Measurements from ENCODE around the gene ICA1. TPM values are rescaled to one million over a fixed set of nuclear protein-coding genes. Genes with fewer than 3 reads are reported as not detected.

ICA1 gene
- polyA plus RNA-seq, 1 experiment: not detected

DNA sequence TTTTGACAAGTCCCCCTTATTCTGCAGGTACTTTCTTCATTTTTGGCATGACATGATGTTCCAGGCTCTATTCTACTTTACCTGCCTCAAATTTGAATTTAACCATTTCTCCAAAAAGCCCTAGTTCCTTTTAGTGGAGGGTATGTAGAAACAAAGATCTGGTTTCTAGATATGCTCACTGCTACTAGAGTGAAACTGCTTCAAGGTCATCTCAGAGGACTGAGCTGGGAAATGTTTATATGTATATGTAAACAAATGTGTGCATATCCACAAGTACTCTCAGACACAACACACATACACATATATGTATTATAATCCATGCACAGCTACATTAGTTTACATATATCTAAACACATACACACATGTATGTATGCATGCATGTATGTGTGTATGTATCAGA lies 69.1 kb downstream of the ICA1 start:
- POLR2A ChIA-PET: no interaction called here
- no peak for DNase-seq (ENCODE audit: low read depth, low spot score)
- H3K4me3 ChIP-seq (ENCODE audit: low read depth, low read length): no peak overlapping the region
- no peaks in the 10 kb centered on the region for H3K27me3 ChIP-seq (ENCODE audit: control insufficient read depth, insufficient read depth, low read length)
- no peak overlapping the region for H3K27ac ChIP-seq (ENCODE audit: low read depth, low read length)
- no peak for TF ChIP-seq CTCF (IDR thresholded peaks at IDR 0.05; ENCODE audit: low read depth, low read length)
- CTCF ChIA-PET: interaction anchor here (1.2 kb wide), 1 partner anchor 598 kb away, joined by 3 read pairs; no protein-coding TSS in a partner anchor
- no peaks in the 10 kb centered on the region for H3K9me3 ChIP-seq (ENCODE audit: control insufficient read depth, insufficient read depth, low read length)

GRCh38 chr7:8190119-8190895 lies 71.7 kb downstream of the ICA1 start:
- Histone ChIP-seq H3K9me3 (ENCODE audit: control insufficient read depth, insufficient read depth, low read length) (no peaks in the 10 kb centered on the region), H3K27ac (ENCODE audit: low read depth, low read length) (no peak overlapping the region), H3K27me3 (ENCODE audit: control insufficient read depth, insufficient read depth, low read length) (no peaks in the 10 kb centered on the region), H3K4me3 (ENCODE audit: low read depth, low read length) (no peak overlapping the region)
- peak; percentile 64 for TF ChIP-seq CTCF (IDR thresholded peaks at IDR 0.05; ENCODE audit: low read depth, low read length)
- ChIA-PET POLR2A (no interaction called here), CTCF (interaction anchor here (0.6 to 3.1 kb wide), 21 partner anchors 10 to 1087 kb away, joined by 3 to 29 read pairs (median 4); partner anchors contain the start of gene UMAD1)
- DNase-seq (ENCODE audit: low read depth, low spot score): peak; percentile 6

DNA sequence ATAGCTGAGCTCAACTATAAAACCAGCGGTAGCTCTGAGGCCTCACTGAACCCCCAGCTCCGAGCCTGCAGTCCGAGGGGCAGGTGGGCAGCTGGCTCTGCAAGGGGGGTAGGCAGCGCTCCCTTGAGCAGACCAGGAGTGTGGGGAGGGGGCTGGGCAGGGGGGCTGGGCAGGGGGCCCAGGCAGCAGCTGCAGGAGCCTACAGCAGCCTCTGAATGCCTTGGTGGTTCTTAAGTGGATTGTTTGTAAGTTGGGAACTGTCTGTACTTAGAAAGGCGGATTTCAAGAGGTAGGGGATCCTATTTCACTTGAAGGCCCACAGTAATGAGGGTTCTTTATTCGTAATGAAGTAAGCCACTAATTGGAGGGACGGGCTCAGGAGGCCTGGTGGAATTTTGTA lies 72.3 kb downstream of the ICA1 start:
- CTCF ChIA-PET: interaction anchor here (0.6 to 3.1 kb wide), 19 partner anchors 10 to 1086 kb away, joined by 3 to 29 read pairs (median 3); partner anchors contain the start of gene UMAD1
- H3K27me3 ChIP-seq (ENCODE audit: control insufficient read depth, insufficient read depth, low read length): no peaks in the 10 kb centered on the region
- TF ChIP-seq CTCF (IDR thresholded peaks at IDR 0.05; ENCODE audit: low read depth, low read length): no peak
- no peak overlapping the region for H3K27ac ChIP-seq (ENCODE audit: low read depth, low read length)
- no peak overlapping the region for H3K4me3 ChIP-seq (ENCODE audit: low read depth, low read length)
- H3K9me3 ChIP-seq (ENCODE audit: control insufficient read depth, insufficient read depth, low read length): no peaks in the 10 kb centered on the region
- POLR2A ChIA-PET: no interaction called here
- no peak for DNase-seq (ENCODE audit: low read depth, low spot score)

DNA sequence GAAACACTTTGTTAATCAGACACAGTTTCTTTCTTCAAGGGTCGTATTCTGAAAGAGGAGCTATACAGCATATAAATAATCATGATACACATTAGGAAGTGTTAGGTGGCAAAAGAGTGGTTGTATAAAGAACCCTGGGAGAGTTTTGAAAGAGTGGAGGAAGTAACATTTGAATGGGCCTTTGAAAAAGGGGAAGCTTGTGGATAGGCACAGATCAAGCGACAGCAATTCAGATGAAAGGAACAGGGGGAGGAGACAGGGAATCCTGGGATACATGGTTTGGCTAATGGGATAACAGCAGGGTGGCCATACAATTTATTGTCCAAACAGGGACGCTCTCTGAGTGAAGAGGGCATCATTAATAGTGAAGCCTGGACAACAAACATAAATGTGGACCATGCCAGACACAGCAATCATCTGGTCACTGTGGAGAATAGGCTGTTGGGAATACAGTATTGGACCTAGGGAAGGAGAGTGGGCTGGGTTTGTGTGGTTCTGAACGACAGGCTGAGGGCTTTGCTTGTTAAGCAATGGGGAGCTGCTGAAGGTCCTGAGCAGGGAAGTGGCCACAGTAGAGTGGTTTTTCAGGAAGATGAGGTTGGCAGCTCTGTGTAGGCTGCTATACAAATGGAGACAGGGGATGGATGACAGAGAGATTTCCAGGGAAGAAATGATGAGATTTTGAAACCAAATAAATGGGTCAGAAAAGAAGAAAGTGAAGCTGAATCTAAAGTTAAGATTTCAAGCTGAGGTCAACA lies 75.9 kb downstream of the ICA1 start:
- no peaks in the 10 kb centered on the region for H3K9me3 ChIP-seq (ENCODE audit: control insufficient read depth, insufficient read depth, low read length)
- CTCF ChIA-PET: interaction anchor here (0.7 to 4.2 kb wide), 4 partner anchors 505 to 601 kb away, joined by 3 to 13 read pairs (median 5); no protein-coding TSS in a partner anchor

More for the DNA sequence above, 75.9 kb downstream of the ICA1 start:
- POLR2A ChIA-PET: no interaction called here
- Histone ChIP-seq H3K27me3 (ENCODE audit: control insufficient read depth, insufficient read depth, low read length) (no peaks in the 10 kb centered on the region), H3K4me3 (ENCODE audit: low read depth, low read length) (no peak overlapping the region), H3K27ac (ENCODE audit: low read depth, low read length) (no peak overlapping the region)
- no peak for DNase-seq (ENCODE audit: low read depth, low spot score)
- no peak for TF ChIP-seq CTCF (IDR thresholded peaks at IDR 0.05; ENCODE audit: low read depth, low read length)
